ENCODE measurements around the gene PPP2R5B. TPM values are rescaled to one million over a fixed set of nuclear protein-coding genes. Genes with fewer than 3 reads are reported as not detected.

Gene PPP2R5B
- total RNA-seq, 1 experiment from 2014 or later, result 20.5 TPM

DNA sequence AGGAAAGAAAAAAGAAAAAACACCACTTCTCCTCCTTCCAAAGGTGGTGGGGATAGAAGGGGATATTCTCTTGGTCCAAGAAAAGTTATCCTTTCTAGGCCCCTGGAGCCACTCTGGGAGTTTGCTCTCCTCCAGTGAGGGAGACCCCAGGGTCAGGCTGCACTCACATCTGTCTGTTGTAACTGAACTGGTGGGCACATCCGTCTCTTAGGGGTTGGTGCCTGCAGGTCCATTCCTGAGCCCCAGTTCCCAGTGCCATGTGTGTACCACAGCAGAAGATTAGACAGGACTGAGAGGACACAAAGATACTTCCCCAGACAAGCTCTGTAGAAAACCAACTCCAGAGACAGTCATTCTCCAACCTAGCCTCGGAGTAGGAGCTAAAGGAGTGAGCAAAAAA, 4.4 kb upstream of the PPP2R5B start:
- no peak for DNase-seq (ENCODE audit: low spot score)
- in situ Hi-C loops (cut with HindIII; ENCODE audit: low sequenced_read_pairs), result no loop called here

- DNase-seq (ENCODE audit: low spot score), result no peak
- in situ Hi-C loops (cut with HindIII; ENCODE audit: low sequenced_read_pairs), result no loop called here
Observed at GRCh38 chr11:64921384-64921783, 3.1 kb upstream of the PPP2R5B start.

- in situ Hi-C loops (cut with HindIII; ENCODE audit: low sequenced_read_pairs), result no loop called here
- peak; percentile 27 for DNase-seq (ENCODE audit: low spot score)
Observed at GRCh38 chr11:64923151-64923661, 1.3 kb upstream of the PPP2R5B start.

- in situ Hi-C loops (cut with HindIII; ENCODE audit: low sequenced_read_pairs), result no loop called here
- DNase-seq (ENCODE audit: low spot score), result peak; percentile 32
Observed at GRCh38 chr11:64924910-64925284, 408 bp downstream of the PPP2R5B start.

- DNase-seq (ENCODE audit: low spot score), result no peak
- in situ Hi-C loops (cut with HindIII; ENCODE audit: low sequenced_read_pairs), result no loop called here
Observed at GRCh38 chr11:64925536-64926436, 1.3 kb downstream of the PPP2R5B start.

DNA sequence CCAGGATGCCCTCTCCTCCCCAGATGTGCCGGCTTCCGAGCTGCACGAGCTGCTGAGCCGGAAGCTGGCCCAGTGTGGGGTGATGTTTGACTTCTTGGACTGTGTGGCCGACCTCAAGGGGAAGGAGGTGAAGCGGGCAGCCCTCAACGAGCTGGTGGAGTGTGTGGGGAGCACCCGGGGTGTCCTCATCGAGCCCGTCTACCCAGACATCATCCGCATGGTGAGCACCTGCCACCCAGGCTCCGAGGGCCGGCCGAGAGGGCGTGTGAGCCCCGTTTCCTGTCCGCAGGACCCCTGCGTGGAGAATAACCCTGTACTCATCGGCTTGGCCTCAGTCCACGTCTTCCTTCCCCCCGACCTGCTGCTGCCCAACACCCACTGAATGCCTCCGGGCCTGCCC, 2.2 kb downstream of the PPP2R5B start:
- no peak for DNase-seq (ENCODE audit: low spot score)
- in situ Hi-C loops (cut with HindIII; ENCODE audit: low sequenced_read_pairs), result no loop called here

- DNase-seq (ENCODE audit: low spot score), result no peak
- in situ Hi-C loops (cut with HindIII; ENCODE audit: low sequenced_read_pairs), result no loop called here
Observed at GRCh38 chr11:64928957-64929356, 4.5 kb downstream of the PPP2R5B start.

DNA sequence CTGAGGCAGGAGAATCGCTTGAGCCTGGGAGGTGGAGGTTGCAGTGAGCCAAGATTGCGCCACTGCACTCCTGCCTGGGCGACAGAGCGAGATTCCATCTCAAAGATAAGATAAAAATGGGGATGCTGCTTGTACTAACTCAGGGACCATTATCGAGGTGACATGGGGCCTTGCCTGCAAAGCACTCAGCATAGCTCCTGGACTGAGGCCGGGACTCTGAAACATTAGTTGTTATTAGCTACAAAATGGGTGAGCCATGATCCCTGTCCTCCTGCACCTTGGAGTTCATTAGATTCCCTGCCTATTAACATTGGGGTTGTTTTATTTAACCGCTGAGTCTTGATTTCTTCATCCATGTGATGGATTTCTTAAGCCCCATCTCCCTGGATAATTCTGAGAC, 5.1 kb downstream of the PPP2R5B start:
- in situ Hi-C loops (cut with HindIII; ENCODE audit: low sequenced_read_pairs), result no loop called here
- DNase-seq (ENCODE audit: low spot score), result no peak

GRCh38 chr11:64930340-64930739, 5.9 kb downstream of the PPP2R5B start:
- no peak for DNase-seq (ENCODE audit: low spot score)

GRCh38 chr11:64931290-64931689, 6.8 kb downstream of the PPP2R5B start:
- no peak for DNase-seq (ENCODE audit: low spot score)
- in situ Hi-C loops (cut with HindIII; ENCODE audit: low sequenced_read_pairs), result no loop called here

More at GRCh38 chr11:64930340-64930739, 5.9 kb downstream of the PPP2R5B start:
- in situ Hi-C loops (cut with HindIII; ENCODE audit: low sequenced_read_pairs), result no loop called here

GRCh38 chr11:64932324-64932723, 7.8 kb downstream of the PPP2R5B start:
- in situ Hi-C loops (cut with HindIII; ENCODE audit: low sequenced_read_pairs), result no loop called here
- no peak for DNase-seq (ENCODE audit: low spot score)

DNA sequence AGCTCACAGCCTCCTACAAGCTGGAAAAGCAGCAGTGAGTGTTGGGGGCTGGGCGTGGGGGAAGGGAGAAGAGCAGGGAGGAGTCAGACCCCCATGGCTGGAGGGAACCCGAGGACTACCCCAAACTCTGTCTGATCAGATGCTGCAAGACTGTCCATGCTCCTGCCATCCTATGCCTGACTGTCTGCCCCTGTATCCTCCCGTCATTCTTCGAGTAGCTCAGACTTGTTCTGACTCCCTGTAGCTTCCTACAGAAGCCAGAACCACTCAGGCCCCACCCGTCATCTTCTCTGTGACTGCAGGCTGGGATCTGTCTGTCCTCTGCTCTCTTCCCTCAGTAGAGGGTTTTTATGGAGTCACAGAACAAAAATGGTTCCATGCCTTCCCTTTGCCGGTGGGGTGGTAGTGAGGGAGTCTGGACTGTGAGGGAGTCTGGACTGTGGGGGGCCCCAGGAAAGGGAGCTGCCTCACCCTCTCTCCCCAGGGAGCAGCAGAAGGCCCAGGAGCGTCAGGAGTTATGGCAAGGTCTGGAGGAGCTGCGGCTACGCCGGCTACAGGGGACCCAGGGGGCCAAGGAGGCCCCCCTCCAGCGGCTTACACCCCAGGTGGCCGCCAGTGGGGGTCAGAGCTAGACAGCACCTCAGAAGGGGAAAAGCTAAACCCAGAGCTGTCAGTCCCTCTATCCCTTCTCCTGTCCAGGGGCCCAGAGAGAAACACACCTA, 8.9 kb downstream of the PPP2R5B start:
- in situ Hi-C loops (cut with HindIII; ENCODE audit: low sequenced_read_pairs), result no loop called here
- DNase-seq (ENCODE audit: low spot score), result no peak

GRCh38 chr11:64933935-64934681, 9.6 kb downstream of the PPP2R5B start:
- no peak for DNase-seq (ENCODE audit: low spot score)
- in situ Hi-C loops (cut with HindIII; ENCODE audit: low sequenced_read_pairs), result no loop called here

- peak; percentile 40 for DNase-seq (ENCODE audit: low spot score)
- in situ Hi-C loops (cut with HindIII; ENCODE audit: low sequenced_read_pairs), result no loop called here
Observed at GRCh38 chr11:64934682-64935358, 10.3 kb downstream of the PPP2R5B start.

- in situ Hi-C loops (cut with HindIII; ENCODE audit: low sequenced_read_pairs), result no loop called here
- peak; percentile 75 for DNase-seq (ENCODE audit: low spot score)
Observed at GRCh38 chr11:64935359-64936081, 11.0 kb downstream of the PPP2R5B start, which contains the start of gene GPHA2. Gene GPHA2 (minus strand): TSS chr11:64935893. CDS start chr11:64935460, 433 bp downstream.

DNA sequence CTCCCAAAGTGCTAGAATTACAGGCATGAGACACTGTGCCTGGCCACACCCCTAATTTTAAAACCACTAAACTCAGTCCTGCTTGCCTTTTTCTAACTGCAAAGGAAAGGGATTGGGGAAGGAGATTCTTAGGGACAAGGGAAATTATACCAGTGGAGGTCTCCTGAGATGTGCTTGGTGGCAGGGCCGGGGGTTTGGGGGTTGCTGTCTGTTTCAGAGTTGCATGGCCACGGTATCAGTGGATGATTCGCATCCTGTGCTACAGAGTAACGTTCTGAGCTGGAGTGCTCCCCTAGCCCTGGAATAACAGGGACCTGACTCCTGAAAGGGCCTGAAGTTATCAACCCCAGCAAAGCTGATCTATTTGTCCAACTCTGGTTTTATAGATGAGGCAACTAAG, 12.1 kb downstream of the PPP2R5B start:
- no peak for DNase-seq (ENCODE audit: low spot score)
- in situ Hi-C loops (cut with HindIII; ENCODE audit: low sequenced_read_pairs), result no loop called here

DNA sequence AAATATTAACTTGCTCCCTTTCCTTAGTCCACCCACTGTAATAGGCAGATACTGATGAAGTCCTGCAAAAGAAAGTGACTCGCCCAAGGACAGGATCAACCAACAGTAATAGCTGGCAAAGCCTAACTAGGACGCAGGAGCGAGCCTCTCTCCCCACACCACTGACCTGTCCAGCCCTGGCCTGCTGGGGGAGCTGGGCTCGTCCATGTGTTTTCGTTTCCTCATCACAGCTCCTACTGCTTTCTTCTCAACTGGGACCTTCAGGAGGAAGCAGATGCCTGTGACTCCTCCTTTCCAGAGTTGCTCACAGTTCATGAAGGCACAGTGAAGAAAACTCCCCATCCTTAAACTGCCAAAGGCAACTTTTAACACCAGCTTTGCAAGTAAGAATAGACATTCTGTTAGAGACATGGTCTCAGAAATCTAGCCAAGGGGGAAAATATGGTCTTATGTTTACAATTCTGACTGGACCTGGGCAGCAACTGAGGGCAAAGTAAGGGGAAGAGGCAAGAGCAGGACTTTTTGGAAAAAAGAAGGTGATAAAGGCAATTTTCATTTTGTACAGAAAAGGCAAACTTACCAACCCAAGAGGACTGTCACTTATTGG, 22.8 kb downstream of the PPP2R5B start:
- in situ Hi-C loops (cut with HindIII; ENCODE audit: low sequenced_read_pairs), result no loop called here
- DNase-seq (ENCODE audit: low spot score), result no peak

DNA sequence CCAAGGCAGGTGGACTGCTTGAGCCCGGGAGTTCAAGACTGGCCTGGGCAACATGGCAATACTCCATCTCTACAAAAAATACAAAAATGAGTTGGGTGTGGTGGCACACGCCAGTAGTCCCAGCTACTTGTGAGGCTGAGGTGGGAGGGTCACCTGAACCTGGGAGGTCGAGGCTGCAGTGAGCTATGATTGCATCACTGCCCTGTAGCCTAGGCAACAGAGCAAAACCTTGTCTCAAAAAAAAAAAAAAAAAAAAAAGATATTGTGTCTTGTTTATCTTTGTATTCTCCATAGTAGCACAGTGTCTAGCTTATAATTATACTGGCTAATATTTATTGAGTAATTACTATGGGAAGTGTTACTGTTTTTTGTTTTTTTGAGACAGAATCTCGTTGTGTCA, 27.0 kb downstream of the PPP2R5B start:
- in situ Hi-C loops (cut with HindIII; ENCODE audit: low sequenced_read_pairs), result no loop called here
- no peak for DNase-seq (ENCODE audit: low spot score)

Measured in G401 (cell line).